PC-9 (cell line): Measurements from ENCODE around the gene KIF15. TPM values are rescaled to one million over a fixed set of nuclear protein-coding genes. Genes with fewer than 3 reads are reported as not detected.

ENCODE experiments used
- BruUV-seq: library from RNA; stranded (reverse); fragments of 400-500 nt; replicated peaks from 2 replicates; lab custom pipeline; 2021; lab: Mats Ljungman, UMichigan
- CTCF ChIA-PET: fragments of 300-600 bp; sonication (Branson Sonifier 250); formaldehyde crosslinking; loops from one replicate; lab custom pipeline; 2022; ENCODE audit warnings: antibody characterized with exemption; lab: Charles Lee
- POLR2A ChIA-PET: fragments of 300-600 bp; sonication (Branson Sonifier 250); formaldehyde crosslinking; loops from one replicate; lab custom pipeline; 2022; ENCODE audit warnings: antibody characterized with exemption; ENCODE audit not compliant: unreplicated experiment; lab: Charles Lee
- DNase-seq, 2 experiments: peaks; one replicate each; pipeline versions ENCODE4 v3.0.0 to v3.0.0-alpha.2; 2015 to 2022; ENCODE audit warnings: mixed read lengths in 1 of 2
- H2AFZ ChIP-seq: fragments of 200-600 bp; sonication (generic); 2 replicates; pipeline ENCODE4 v1.8.1; 2017; ENCODE audit warnings: antibody characterized with exemption
- H3F3A ChIP-seq: fragments of 200-600 bp; sonication (generic); 2 replicates; pipeline ENCODE4 v1.8.1; 2017; ENCODE audit warnings: antibody characterized with exemption, mild to moderate bottlenecking, low read depth; ENCODE audit not compliant: insufficient read depth
- H3K27ac ChIP-seq: fragments of 200-600 bp; sonication (generic); 2 replicates; pipeline ENCODE4 v1.6.1; 2016; ENCODE audit warnings: mixed run types
- H3K27me3 ChIP-seq: fragments of 200-600 bp; sonication (generic); 2 replicates; pipeline ENCODE4 v1.6.1; 2016; ENCODE audit warnings: low read depth, mixed run types; ENCODE audit not compliant: insufficient read depth
- H3K36me3 ChIP-seq: fragments of 200-600 bp; sonication (generic); 2 replicates; pipeline ENCODE4 v1.6.1; 2016; ENCODE audit warnings: low read depth, mixed run types
- H3K4me1 ChIP-seq: fragments of 200-600 bp; sonication (generic); replicated peaks from 2 replicates; pipeline ENCODE4 v1.6.1; 2016; ENCODE audit warnings: mixed run types; ENCODE audit not compliant: insufficient read depth
- H3K4me2 ChIP-seq: fragments of 200-600 bp; sonication (generic); 2 replicates; pipeline ENCODE4 v1.6.1; 2017; ENCODE audit warnings: mixed run types
- H3K4me3 ChIP-seq: fragments of 200-600 bp; sonication (generic); 2 replicates; pipeline ENCODE4 v1.6.1; 2016; ENCODE audit warnings: mixed run types
- H3K79me2 ChIP-seq: fragments of 200-600 bp; sonication (generic); 2 replicates; pipeline ENCODE4 v1.6.1; 2017; ENCODE audit warnings: low read depth, mixed run types
- H3K9me2 ChIP-seq: fragments of 200-600 bp; sonication (generic); 2 replicates; pipeline ENCODE4 v1.8.1; 2017; ENCODE audit warnings: mild to moderate bottlenecking; ENCODE audit not compliant: insufficient read depth
- H3K9me3 ChIP-seq: fragments of 200-600 bp; sonication (generic); 2 replicates; pipeline ENCODE4 v1.8.1; 2016; ENCODE audit warnings: low read depth; ENCODE audit not compliant: insufficient read depth
- H4K20me1 ChIP-seq: fragments of 200-600 bp; sonication (generic); 2 replicates; pipeline ENCODE4 v1.8.1; 2017; ENCODE audit not compliant: insufficient read depth
- CTCF ChIP-seq: fragments of 200-600 bp; sonication (generic); conservative IDR thresholded peaks from 2 replicates; pipeline ENCODE4 v1.6.1; 2017; ENCODE audit warnings: mixed run types, antibody characterized with exemption, mild to moderate bottlenecking, moderate library complexity
- EZH2 ChIP-seq: fragments of 200-600 bp; sonication (generic); IDR thresholded peaks from 2 replicates; pipeline ENCODE4 v1.8.0; 2017; ENCODE audit warnings: antibody characterized with exemption, low read depth
- intact Hi-C: fragments of 100-400 bp; cut with micrococcal nuclease; formaldehyde crosslinking; loops from one replicate; pipeline ENCODE4 v1.10.0; 2022; ENCODE audit not compliant: unreplicated experiment
- total RNA-seq: library from RNA; stranded (reverse); gene quantifications from 2 replicates; pipeline ENCODE4 v1.2.3, GENCODE V29; 2021

The KIF15 gene
- total RNA-seq, 1 experiment from 2014 or later = 25.8 TPM

- CTCF ChIA-PET = no interaction called here
These were observed 141.0 kb downstream of the KIF15 start for GRCh38 chr3:44902628-44903027.

More at GRCh38 chr3:44902628-44903027, 141.0 kb downstream of the KIF15 start:
- Histone ChIP-seq H3K27ac (no peak overlapping the region), H3K79me2 (no peaks in the 10 kb centered on the region), H2AFZ (no peak overlapping the region), H3K4me1 (no peaks in the 10 kb centered on the region), H4K20me1 (no peaks in the 10 kb centered on the region), H3K4me2 (no peak overlapping the region), H3K9me3 (no peaks in the 10 kb centered on the region), H3K4me3 (no peak overlapping the region), H3K27me3 (no peaks in the 10 kb centered on the region), H3K36me3 (no peaks in the 10 kb centered on the region), H3K9me2 (no peaks in the 10 kb centered on the region), H3F3A (no peaks in the 10 kb centered on the region)
- no TSS peak for BruUV-seq
- intact Hi-C loops = no loop called here
- TF ChIP-seq CTCF = no peak
- TF ChIP-seq EZH2 = no peak
- POLR2A ChIA-PET = interaction anchor here (0.6 kb wide), 1 partner anchor 972 kb away, joined by 4 read pairs; no protein-coding TSS in a partner anchor
- no peak for DNase-seq

Other genes starting within 250 kb of the KIF15 start
- 0.83 TPM in 2 replicates for gene ZKSCAN7, start 206.6 kb upstream of the KIF15 start, total RNA-seq
- 1.0 and 1.2 TPM in 2 replicates for gene ZNF660, start 176.8 kb upstream of the KIF15 start, total RNA-seq
- gene ZNF197, start 136.8 kb upstream of the KIF15 start, total RNA-seq = 7.4 and 9.5 TPM in 2 replicates
- gene ZNF35, start 113.1 kb upstream of the KIF15 start, total RNA-seq = 5.4 and 7.0 TPM in 2 replicates
- gene ZNF502, start 49.1 kb upstream of the KIF15 start, total RNA-seq = 2.1 and 2.8 TPM in 2 replicates
- 2.6 and 3.9 TPM in 2 replicates for gene ZNF501, start 32.2 kb upstream of the KIF15 start, total RNA-seq
- gene KIAA1143, start 175 bp upstream of the KIF15 start, total RNA-seq = 17.8 and 34.4 TPM in 2 replicates
- 18.2 and 22.4 TPM in 2 replicates for gene TMEM42, start 100.1 kb downstream of the KIF15 start, total RNA-seq
- 0.61 and 0.63 TPM in 2 replicates for gene TGM4, start 112.8 kb downstream of the KIF15 start, total RNA-seq
- 107 and 118 TPM in 2 replicates for gene ZDHHC3, start 214.4 kb downstream of the KIF15 start, total RNA-seq
- 56.2 and 58.0 TPM in 2 replicates for gene EXOSC7, start 214.4 kb downstream of the KIF15 start, total RNA-seq